Measurements from ENCODE around the gene ADH6.

ADH6 gene

GRCh38 chr4:99202536-99202935 is 16.5 kb downstream of the ADH6 start:
- TF ChIP-seq CTCF (IDR thresholded peaks at IDR 0.05) = no peak

GRCh38 chr4:99202094-99202493 is 17.0 kb downstream of the ADH6 start:
- TF ChIP-seq CTCF (IDR thresholded peaks at IDR 0.05) = no peak

GRCh38 chr4:99201690-99202089 is 17.4 kb downstream of the ADH6 start:
- TF ChIP-seq CTCF (IDR thresholded peaks at IDR 0.05) = peak; percentile 36; the same call in 1 of the 2 replicates

- TF ChIP-seq CTCF (IDR thresholded peaks at IDR 0.05) = no peak
These were observed 18.9 kb downstream of the ADH6 start for GRCh38 chr4:99200138-99200537.

- TF ChIP-seq CTCF (IDR thresholded peaks at IDR 0.05) = no peak
These were observed 28.7 kb downstream of the ADH6 start for GRCh38 chr4:99190336-99190735.

GRCh38 chr4:99186029-99186428 is 33.0 kb downstream of the ADH6 start:
- TF ChIP-seq CTCF (IDR thresholded peaks at IDR 0.05) = no peak

- TF ChIP-seq CTCF (IDR thresholded peaks at IDR 0.05) = no peak
These were observed 33.5 kb downstream of the ADH6 start for GRCh38 chr4:99185581-99185980.

- TF ChIP-seq CTCF (IDR thresholded peaks at IDR 0.05) = no peak
These were observed 38.5 kb downstream of the ADH6 start for GRCh38 chr4:99180382-99181070.
